K562 (cell line): Measurements from ENCODE around the gene SLC4A2. TPM values are rescaled to one million over a fixed set of nuclear protein-coding genes. Genes with fewer than 3 reads are reported as not detected.

Experiments used
- CHD1 ChIP-seq: fragments of 200-600 bp; sonication (generic); IDR thresholded peaks from one replicate; pipeline ENCODE4 v1.6.1; 2012; ENCODE audit warnings: mild to moderate bottlenecking, moderate library complexity, low read length, inconsistent platforms
- MBD1 ChIP-seq: fragments of 250-450 bp; sonication (Bioruptor Pico); IDR thresholded peaks from 2 replicates; pipeline ENCODE4 v1.8.0; 2022; ENCODE audit warnings: inconsistent platforms
- MIER1 ChIP-seq: fragments of 450-650 bp; IDR thresholded peaks from 2 replicates; pipeline ENCODE4 v1.6.1; 2016; ENCODE audit warnings: antibody characterized with exemption, mild to moderate bottlenecking, low read depth
- NONO ChIP-seq, 2 experiments: fragments of 200-400 bp in 1 of 2; fragments of 450-650 bp in 1 of 2; formaldehyde crosslinking in 1 of 2; IDR thresholded peaks; 2 replicates each; pipeline ENCODE4 v1.6.1; 2017; ENCODE audit warnings: low read depth in 2 of 2, mild to moderate bottlenecking in 2 of 2, moderate library complexity in 2 of 2, low read length in 1 of 2
- NR4A1 ChIP-seq, 2 experiments: fragments of 250-450 bp in 1 of 2; fragments of 450-650 bp in 1 of 2; sonication (Bioruptor Pico) in 1 of 2; IDR thresholded peaks; 2 replicates each; pipeline versions ENCODE4 v1.4.0 to v1.6.1; 2016 to 2020; ENCODE audit warnings: mild to moderate bottlenecking in 2 of 2, missing compliant biosample characterization in 1 of 2, missing genetic modification characterization in 1 of 2, moderate library complexity in 1 of 2
- PRMT5 ChIP-seq: sonication (generic); formaldehyde crosslinking; IDR thresholded peaks from 2 replicates; pipeline ENCODE4 v1.5.0; 2020; ENCODE audit warnings: missing genetic modification reagents
- RREB1 ChIP-seq: fragments of 250-450 bp; sonication (Bioruptor Pico); IDR thresholded peaks from 2 replicates; pipeline ENCODE4 v1.4.0; 2020
- TGIF2 ChIP-seq: sonication (generic); formaldehyde crosslinking; IDR thresholded peaks from 2 replicates; pipeline ENCODE4 v1.8.1; 2022; ENCODE audit warnings: mild to moderate bottlenecking, missing genetic modification reagents, moderate library complexity
- U2AF2 ChIP-seq: fragments of 200-400 bp; formaldehyde crosslinking; optimal IDR thresholded peaks from 2 replicates; pipeline ENCODE3; 2017; ENCODE audit warnings: low read depth, mild to moderate bottlenecking, low read length
- ZNF639 ChIP-seq, 2 experiments: fragments of 200-800 bp in 1 of 2; sonication (Bioruptor generic) in 1 of 2; sonication (generic) in 1 of 2; formaldehyde crosslinking in 1 of 2; IDR thresholded peaks in 1 of 2; conservative IDR thresholded peaks in 1 of 2; 2 replicates each; pipeline versions ENCODE4 v1.5.0 to v1.6.1; 2016 to 2020; ENCODE audit warnings: missing compliant biosample characterization in 1 of 2, missing genetic modification characterization in 1 of 2, missing genetic modification reagents in 1 of 2
- polyA plus RNA-seq, 8 experiments: library from polyadenylated mRNA; depleted of rRNA in 4 of 8; stranded (reverse) in 5 of 8; unstranded in 3 of 8; fragments of >200 nt; fragmentation: Nextera tagmentation in 2 of 8; fragmentation: Illumina TruSeq in 1 of 8; extraction: Ambion mirVana in 2 of 8; extraction: Trizol in 1 of 8; gene quantifications; 2 replicates each; pipeline versions ENCODE4 v1.2.1 to v1.2.3, GENCODE V29; 2011 to 2014; ENCODE audit warnings: inconsistent platforms in 1 of 8, missing spikeins in 1 of 8
- total RNA-seq, 7 experiments: library from RNA; depleted of rRNA in 6 of 7; stranded (reverse); fragments of >200 nt in 6 of 7; fragmentation: Illumina TruSeq in 2 of 7; extraction: Trizol in 2 of 7; gene quantifications; 2 replicates each; pipeline versions ENCODE4 v1.2.1 to v1.2.3, GENCODE V29; 2011 to 2021; ENCODE audit warnings: low replicate concordance in 1 of 7

SLC4A2 gene
- total and polyA plus RNA-seq, 9 of the 15 experiments (the other 6 are each of a cell fraction or from before 2014, with no cell fraction given) = 11.4 to 375 (median 130) TPM

GRCh38 chr7:151087245-151088018 is 28.0 kb downstream of the SLC4A2 start (continued):
- TF ChIP-seq RREB1 (no peak), PRMT5 (CRISPR knock-in tag) (no peak), CHD1 (peak; percentile 99), U2AF2 (no peak), NONO (IDR thresholded peaks at IDR 0.05; ENCODE audit: low read depth in 2 of 2, low read length in 1 of 2) (no peak), TGIF2 (CRISPR knock-in tag) (no peak), MBD1 (no peak), ZNF639 (CRISPR knock-in tag; conservative IDR thresholded peaks at IDR 0.05 in 1 of 2, IDR thresholded peaks at IDR 0.05 in 1 of 2) (peak in 1 of 2 experiments; percentile 74; a peak in 2 of 4 replicates), MIER1 (no peak), NR4A1 (CRISPR knock-in tag; IDR thresholded peaks at IDR 0.05) (no peak; the same call in 1 of the 2 replicates), NR4A1 (tag; IDR thresholded peaks at IDR 0.05) (peak; percentile 25; the same call in 1 of the 2 replicates)
